Measurements from ENCODE around the gene CMTM5.

DNA sequence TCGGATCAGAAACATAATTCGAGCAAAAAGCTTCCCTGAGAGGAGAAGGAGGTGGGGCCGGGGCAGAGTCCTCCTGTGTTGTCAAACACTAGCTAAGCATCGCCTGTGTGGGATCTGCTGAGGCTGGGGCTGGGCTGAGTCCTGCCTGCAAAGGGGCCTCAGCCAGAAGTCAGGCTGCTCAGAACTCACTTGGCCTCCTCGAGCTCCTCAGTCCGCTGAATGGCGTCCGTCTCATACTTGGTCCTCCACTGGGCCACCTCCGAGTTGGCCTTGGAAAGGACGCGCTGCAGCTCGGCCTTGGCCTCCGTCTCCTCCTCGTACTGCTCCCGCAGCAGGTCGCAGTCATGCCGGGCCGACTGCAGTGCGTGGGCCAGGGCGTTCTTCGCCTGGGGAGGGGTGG is 41.2 kb downstream of the CMTM5 start:
- TF ChIP-seq, protein P1, sequence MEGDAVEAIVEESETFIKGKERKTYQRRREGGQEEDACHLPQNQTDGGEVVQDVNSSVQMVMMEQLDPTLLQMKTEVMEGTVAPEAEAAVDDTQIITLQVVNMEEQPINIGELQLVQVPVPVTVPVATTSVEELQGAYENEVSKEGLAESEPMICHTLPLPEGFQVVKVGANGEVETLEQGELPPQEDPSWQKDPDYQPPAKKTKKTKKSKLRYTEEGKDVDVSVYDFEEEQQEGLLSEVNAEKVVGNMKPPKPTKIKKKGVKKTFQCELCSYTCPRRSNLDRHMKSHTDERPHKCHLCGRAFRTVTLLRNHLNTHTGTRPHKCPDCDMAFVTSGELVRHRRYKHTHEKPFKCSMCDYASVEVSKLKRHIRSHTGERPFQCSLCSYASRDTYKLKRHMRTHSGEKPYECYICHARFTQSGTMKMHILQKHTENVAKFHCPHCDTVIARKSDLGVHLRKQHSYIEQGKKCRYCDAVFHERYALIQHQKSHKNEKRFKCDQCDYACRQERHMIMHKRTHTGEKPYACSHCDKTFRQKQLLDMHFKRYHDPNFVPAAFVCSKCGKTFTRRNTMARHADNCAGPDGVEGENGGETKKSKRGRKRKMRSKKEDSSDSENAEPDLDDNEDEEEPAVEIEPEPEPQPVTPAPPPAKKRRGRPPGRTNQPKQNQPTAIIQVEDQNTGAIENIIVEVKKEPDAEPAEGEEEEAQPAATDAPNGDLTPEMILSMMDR (IDR thresholded peaks at IDR 0.05; ENCODE audit: low read depth, low read length), result no peak
- no peak for TF ChIP-seq EZH2phosphoT487 (IDR thresholded peaks at IDR 0.05; ENCODE audit: low read depth)

Measured in OCI-LY3 (cell line).